Measurements from ENCODE around the gene PSMB10. TPM values are rescaled to one million over a fixed set of nuclear protein-coding genes. Genes with fewer than 3 reads are reported as not detected.

PSMB10 gene
- total RNA-seq, 4 donors from 2014 or later = 26.5 to 33.8 (median 32.6) TPM

DNA sequence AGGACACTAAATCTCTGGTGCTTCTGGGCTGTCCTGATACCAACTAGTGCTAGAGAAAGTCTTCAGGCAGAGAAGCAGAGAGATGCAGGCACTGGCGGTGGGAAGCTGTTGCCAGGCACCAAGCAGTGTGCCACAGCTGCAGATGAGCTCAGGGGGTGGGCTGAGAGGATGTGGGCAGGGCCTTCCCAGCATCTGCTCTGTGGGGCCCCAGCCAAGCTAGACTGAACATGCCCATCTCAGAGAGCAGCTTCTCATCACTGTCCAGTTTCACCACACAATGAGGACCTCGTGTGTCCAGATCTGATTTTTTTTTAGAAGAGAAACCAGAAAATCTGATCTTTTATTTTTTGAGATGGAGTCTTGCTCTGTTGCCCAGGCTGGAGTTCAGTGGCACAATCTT, 26.5 kb downstream of the PSMB10 start:
- peaks cover 0 to 14% (median 0%) of the 10 kb centered on the region in 3 donors for H3K4me1 ChIP-seq
- peaks cover 0 to 51% of the 10 kb centered on the region in 2 donors for H3K36me3 ChIP-seq
- TF ChIP-seq, protein P1, sequence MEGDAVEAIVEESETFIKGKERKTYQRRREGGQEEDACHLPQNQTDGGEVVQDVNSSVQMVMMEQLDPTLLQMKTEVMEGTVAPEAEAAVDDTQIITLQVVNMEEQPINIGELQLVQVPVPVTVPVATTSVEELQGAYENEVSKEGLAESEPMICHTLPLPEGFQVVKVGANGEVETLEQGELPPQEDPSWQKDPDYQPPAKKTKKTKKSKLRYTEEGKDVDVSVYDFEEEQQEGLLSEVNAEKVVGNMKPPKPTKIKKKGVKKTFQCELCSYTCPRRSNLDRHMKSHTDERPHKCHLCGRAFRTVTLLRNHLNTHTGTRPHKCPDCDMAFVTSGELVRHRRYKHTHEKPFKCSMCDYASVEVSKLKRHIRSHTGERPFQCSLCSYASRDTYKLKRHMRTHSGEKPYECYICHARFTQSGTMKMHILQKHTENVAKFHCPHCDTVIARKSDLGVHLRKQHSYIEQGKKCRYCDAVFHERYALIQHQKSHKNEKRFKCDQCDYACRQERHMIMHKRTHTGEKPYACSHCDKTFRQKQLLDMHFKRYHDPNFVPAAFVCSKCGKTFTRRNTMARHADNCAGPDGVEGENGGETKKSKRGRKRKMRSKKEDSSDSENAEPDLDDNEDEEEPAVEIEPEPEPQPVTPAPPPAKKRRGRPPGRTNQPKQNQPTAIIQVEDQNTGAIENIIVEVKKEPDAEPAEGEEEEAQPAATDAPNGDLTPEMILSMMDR (IDR thresholded peaks at IDR 0.05) = no peak
- TF ChIP-seq EP300 (IDR thresholded peaks at IDR 0.05) (no peak), POLR2AphosphoS5 (IDR thresholded peaks at IDR 0.05) (no peak), POLR2A (IDR thresholded peaks at IDR 0.05) (no peak)
- no peaks in the 10 kb centered on the region for H3K27me3 ChIP-seq
- H3K27ac ChIP-seq = no peak overlapping the region
- WGBS, 2 donors (ENCODE audit: low coverage in 1 of 2) = 65% methylated on average over 2 of the region's 2 CpGs; no CpG with 5 or more reads in 1 of the 2 donors
- no peak overlapping the region for H3K4me3 ChIP-seq
- no peaks in the 10 kb centered on the region for H3K9me3 ChIP-seq
- no peak for ATAC-seq

DNA sequence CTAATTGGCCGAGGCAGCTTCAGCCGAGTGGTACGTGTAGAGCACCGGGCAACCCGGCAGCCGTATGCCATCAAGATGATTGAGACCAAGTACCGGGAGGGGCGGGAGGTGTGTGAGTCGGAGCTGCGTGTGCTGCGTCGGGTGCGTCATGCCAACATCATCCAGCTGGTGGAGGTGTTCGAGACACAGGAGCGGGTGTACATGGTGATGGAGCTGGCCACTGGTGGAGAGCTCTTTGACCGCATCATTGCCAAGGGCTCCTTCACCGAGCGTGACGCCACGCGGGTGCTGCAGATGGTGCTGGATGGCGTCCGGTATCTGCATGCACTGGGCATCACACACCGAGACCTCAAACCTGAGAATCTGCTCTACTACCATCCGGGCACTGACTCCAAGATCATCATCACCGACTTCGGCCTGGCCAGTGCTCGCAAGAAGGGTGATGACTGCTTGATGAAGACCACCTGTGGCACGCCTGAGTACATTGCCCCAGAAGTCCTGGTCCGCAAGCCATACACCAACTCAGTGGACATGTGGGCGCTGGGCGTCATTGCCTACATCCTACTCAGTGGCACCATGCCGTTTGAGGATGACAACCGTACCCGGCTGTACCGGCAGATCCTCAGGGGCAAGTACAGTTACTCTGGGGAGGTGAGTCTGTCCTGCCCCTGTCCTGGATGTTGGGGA, 27.5 kb downstream of the PSMB10 start:
- Histone ChIP-seq H3K36me3 (peaks cover 0 to 48% of the 10 kb centered on the region in 2 donors), H3K4me1 (peaks cover 0 to 9% (median 0%) of the 10 kb centered on the region in 3 donors), H3K27me3 (no peaks in the 10 kb centered on the region), H3K27ac (no peak overlapping the region), H3K9me3 (no peaks in the 10 kb centered on the region), H3K4me3 (no peak overlapping the region)
- no peak for TF ChIP-seq POLR2AphosphoS5 (IDR thresholded peaks at IDR 0.05)
- no peak for TF ChIP-seq POLR2A (IDR thresholded peaks at IDR 0.05)
- TF ChIP-seq, protein P1 (IDR thresholded peaks at IDR 0.05) = no peak
- 78 to 94% methylated on average over 7 to 8 of the region's 36 CpGs for WGBS, 2 donors (ENCODE audit: low coverage in 1 of 2)
- ATAC-seq = no peak

DNA sequence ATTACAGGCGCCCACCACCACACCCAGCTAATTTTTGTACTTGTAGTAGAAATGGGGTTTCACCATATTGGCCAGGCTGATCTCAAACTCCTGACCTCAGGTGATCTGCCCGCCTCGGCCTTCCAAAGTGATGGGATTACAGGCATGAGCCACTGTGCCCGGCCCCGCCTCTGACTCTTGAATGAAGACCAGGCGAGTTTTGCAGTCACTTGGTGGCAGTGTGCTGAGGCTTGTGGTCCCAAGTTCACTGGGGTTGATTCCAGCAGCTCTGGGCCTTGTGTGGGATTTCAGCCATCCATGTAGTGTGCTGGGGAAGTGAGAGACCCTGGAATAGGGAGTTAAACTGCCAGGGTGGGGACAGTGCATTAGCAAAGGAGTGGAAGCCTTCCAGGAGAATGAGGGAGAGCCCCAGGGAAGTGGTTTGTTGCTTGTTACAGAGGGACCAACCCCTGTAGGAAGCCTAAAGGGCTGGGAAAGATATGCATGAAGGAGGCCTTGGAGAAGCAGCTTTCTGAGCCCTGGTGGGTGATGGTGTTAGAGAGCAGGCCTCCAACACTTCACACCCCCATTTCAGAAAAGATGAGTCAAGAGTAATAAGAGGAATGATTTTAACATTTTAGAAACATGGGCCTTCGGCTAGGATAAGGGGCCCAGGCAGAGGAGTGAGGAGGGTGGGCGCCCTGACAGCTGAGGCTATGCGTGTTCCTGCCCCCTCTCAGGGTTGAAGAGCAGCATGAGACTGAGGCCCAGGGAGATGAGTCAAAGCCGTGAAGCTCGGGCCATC, 29.1 kb downstream of the PSMB10 start:
- Histone ChIP-seq H3K27ac (no peak overlapping the region), H3K36me3 (peaks cover 0 to 57% of the 10 kb centered on the region in 2 donors), H3K9me3 (no peaks in the 10 kb centered on the region), H3K27me3 (no peaks in the 10 kb centered on the region), H3K4me3 (no peak overlapping the region), H3K4me1 (peaks cover 0 to 9% (median 0%) of the 10 kb centered on the region in 3 donors)
- no peak for ATAC-seq
- TF ChIP-seq, protein P1 (IDR thresholded peaks at IDR 0.05) = no peak
- no peak for TF ChIP-seq POLR2A (IDR thresholded peaks at IDR 0.05)
- TF ChIP-seq POLR2AphosphoS5 (IDR thresholded peaks at IDR 0.05) = no peak
- no peak for TF ChIP-seq EP300 (IDR thresholded peaks at IDR 0.05)
- WGBS, 2 donors (ENCODE audit: low coverage in 1 of 2) = 98% methylated on average over 5 of the region's 11 CpGs; no CpG with 5 or more reads in 1 of the 2 donors

DNA sequence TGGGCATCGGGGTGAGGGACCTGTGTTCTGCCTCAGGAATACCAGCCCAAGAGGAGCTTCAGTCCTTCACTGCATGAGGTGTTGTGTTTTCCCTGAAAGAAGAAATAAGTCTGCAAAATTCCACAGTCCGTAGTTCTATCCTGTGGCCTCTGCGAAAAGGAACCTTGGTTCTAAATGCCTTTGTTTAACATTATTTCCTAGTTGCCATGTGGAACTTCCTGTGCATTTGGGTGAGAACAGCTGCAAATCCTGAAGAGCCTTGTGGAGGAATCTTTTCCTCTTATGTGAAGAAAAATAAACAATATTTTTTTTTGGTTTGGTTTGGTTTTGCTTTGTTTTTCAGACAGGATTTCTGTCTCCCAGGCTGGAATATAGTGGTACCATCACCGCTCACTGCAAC, 33.8 kb downstream of the PSMB10 start:
- no peaks in the 10 kb centered on the region for H3K9me3 ChIP-seq
- peaks cover 0 to 11% (median 3%) of the 10 kb centered on the region in 3 donors for H3K4me1 ChIP-seq
- TF ChIP-seq POLR2AphosphoS5 (IDR thresholded peaks at IDR 0.05) (no peak), POLR2A (IDR thresholded peaks at IDR 0.05) (no peak), EP300 (IDR thresholded peaks at IDR 0.05) (no peak)
- TF ChIP-seq, protein P1 (IDR thresholded peaks at IDR 0.05) = no peak
- 70 to 90% methylated on average over 3 of the region's 4 CpGs for WGBS, 2 donors (ENCODE audit: low coverage in 1 of 2)
- H3K4me3 ChIP-seq = no peak overlapping the region
- no peaks in the 10 kb centered on the region for H3K27me3 ChIP-seq
- H3K36me3 ChIP-seq = peaks cover 0 to 28% of the 10 kb centered on the region in 2 donors
- no peak for ATAC-seq
- no peak overlapping the region for H3K27ac ChIP-seq
